GM04503 (cell line): ENCODE data around the gene VWA3B.
"Not testable (repeated sequence)": the region's sequence is repeated elsewhere in the genome, so short reads cannot be mapped to it uniquely, and the experiment has no call there.

Experiments
- DNase-seq: peaks from one replicate; pipeline ENCODE4 v3.0.0-alpha.2; 2012; ENCODE audit warnings: low read depth

VWA3B gene

DNA sequence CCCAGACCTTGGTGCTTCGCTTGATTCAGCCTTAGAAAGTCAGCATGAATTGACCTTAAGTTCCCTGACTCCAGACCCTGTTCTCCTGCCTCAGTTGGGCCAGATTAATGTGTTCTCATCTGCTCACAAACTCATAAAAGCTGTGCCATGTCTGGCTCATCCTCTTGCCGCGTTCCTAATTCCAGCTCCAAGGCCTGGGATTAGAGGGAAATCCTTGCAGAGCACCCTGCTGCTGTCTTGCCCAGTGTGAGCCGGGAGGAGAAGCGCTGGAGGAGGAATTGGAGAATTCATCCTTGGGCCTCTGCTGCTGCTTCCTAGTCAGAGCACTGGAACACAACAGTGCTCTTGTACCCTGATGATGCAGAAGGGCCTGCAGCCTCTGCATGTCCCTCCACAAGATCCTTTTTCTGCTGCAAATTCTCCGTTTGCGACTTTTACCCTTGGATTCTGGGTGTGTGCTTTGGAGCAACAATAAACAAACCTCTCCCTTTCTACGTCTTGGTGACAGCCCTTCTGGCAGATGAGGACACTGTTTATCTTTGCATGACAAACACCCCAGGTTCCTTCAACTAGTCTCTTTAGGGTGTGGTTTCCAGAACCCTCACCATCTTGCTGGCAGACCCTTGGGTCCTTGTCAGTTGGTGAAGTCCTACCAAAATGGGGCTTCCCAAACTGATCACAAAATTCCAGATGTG, 212.4 kb downstream of the VWA3B start:
- DNase-seq: no peak

DNA sequence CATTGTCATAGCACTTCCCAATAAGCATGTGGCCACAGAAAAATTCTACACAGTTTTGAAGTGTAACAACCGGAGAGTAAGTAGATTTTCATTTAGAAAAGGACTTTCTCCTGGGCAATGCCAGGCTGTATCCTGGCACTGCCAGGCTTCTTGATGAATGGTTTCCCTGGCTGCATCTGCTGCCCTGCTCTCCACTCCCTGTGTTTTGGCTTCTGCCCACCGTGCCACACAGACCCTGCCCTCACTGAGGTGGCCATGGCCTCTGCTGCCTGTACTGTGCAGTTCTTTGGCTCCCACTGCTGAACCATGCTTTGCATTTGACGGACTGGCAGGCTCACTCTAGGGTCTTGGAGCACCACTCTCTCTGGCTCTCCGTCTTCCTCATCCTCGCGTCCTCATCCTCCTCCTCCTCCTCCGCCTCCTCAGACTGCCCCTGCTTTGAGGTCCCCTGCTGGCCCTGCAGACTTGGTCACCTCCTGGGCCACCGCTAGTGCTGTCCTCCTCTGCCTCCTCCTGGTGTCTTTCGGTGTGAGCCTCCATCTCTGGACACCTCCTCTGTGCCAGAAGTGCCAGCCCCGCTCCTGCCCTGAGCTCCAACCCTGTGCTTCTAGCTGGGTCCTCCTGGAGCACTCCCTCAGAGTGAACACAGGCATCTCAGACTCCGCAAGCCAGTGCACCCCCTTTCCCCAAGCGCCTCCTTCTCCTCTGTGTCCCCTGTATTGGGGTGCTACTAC, 213.3 kb downstream of the VWA3B start:
- DNase-seq: no peak

DNA sequence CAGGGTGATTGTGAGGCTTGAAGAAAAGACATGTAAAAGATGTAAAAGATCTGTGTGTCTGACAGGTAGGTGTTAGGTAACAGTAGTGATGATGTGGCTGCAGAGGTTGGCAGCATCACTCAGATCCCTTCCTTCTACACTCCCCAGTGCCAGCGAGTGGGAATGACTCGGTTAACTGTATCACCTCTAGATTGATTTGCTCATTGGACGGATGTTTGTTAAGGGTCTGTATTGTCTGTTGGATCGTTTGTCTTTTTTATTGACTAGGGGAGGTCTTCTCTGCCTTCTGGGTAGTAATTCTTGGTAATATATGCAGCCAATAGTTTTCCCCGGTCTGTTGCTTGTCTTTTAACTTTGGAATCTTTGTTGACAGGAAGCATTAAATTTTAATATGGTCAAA, 214.5 kb downstream of the VWA3B start:
- no peak for DNase-seq

DNA sequence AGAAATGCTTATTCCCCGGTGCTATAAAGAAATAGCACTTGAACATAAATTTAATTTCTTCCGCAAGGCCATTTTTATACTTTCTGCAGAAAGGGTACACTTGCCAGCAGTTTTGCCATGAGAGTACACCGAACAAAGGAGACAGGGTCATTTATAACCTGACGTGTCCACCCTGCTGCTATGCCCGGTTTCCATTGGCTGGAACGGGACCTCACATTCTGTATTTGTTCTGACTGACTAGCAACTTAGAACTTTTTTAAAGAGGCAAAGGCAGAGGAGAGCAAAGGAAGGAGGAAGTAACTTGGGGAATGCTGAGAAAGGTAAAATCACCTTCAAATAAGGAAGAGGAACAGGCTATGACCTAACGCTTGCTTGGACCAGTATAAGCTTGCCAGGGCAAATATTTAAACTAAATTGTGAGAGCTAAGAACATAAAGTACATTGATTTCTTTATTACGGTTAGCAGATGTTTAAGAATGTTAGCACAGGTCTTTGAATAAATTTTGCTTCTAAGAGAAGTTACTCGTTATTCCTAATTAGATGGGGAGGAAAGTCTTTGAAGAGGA, 220.2 kb downstream of the VWA3B start:
- not testable (repeated sequence) for DNase-seq

GRCh38 chr2:98308068-98308467, 221.1 kb downstream of the VWA3B start:
- DNase-seq: no peak

- no peak for DNase-seq
Observed at GRCh38 chr2:98308532-98308931, 221.6 kb downstream of the VWA3B start.

DNA sequence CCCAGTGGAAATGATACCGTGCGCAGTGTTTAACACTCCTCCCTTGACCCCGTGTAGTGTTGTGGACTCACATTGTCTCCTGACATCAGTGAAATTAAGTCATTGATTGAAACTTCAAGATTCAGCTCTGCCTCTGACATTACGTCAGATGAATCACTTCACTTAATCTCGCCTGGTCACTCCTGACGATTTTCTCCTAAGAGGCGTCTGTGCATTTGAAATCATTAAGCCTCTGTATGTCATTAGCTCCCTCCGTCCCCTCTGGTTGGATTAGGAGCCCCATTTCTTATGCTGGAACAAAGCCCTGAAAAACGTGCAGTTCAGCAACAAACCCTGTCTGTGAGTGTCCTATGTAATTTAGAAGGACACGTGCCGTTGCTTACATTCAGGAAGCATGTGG, 222.6 kb downstream of the VWA3B start:
- no peak for DNase-seq

DNA sequence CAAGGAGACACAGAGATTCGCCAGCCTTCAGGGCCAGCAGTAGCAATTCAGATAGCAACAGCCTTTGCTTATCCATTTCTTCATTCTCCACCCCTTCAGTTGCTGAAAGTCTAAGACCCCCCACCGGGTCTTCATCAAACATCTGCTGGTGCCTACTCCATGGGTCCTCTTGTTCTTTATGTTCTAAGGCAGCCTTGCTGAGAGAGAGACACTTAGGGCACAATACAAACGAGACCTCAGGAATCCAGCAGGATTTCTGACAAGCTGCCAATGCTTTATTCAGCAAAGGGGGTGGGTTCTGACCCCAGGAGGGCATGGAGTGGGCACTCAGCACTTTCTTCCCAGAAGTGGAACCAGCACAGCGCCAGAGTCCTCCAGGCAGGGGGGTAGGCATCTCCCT, 223.0 kb downstream of the VWA3B start:
- DNase-seq: no peak

DNA sequence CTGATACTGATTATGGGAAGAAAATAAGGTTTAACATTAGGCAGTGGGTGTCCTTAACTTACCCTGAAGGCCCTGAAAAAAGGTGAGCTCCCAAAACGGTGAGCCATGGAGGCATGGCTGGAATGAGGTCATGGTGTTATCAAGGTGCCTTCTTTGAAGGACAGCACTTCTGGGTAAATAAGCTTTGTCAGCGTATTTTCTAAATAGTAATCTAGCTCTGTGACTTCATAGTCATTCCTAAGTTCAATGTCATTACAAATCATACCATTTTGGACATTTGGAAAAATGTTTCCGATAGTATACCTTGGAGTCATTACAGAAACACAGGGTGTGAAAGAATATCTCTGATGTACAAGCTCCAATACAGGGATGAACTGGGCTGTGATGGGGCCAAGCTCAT, 224.1 kb downstream of the VWA3B start:
- no peak for DNase-seq

GRCh38 chr2:98311771-98312545, 225.0 kb downstream of the VWA3B start:
- DNase-seq: no peak

DNA sequence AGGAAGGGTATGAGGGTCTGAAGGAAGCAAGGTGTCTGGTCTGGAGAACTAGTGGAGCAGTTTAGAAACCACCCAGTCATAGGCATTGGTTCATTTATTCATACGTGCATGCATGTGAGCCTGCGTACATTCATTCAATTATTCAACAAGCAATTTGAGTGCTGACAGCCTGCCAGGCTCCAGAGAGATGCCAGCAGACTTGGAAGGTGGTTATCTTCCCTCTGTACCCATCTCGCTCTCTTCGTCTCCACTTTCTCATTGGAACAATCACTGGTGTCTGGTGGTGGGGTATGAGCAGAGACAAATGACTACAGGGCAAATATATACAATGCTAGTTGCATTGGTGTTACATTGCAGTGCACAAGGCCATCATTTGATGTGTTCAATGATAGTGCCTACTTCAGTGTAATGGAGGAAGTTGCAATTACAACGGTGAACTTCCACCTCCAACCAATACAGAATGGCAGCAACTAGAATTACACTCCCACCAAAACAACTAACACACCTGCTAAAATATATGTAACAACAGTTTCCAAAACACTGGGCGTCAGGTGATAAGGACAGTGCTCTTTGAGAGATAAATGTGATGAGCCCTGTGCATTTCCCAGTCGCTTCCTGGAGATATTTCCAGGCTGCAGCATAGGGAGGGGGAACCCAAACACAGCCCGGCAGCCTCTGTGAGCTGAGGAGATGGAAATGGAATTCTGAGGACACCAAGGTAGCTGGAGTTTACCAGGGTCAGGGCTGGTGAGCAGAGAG, 226.7 kb downstream of the VWA3B start:
- DNase-seq: no peak

DNA sequence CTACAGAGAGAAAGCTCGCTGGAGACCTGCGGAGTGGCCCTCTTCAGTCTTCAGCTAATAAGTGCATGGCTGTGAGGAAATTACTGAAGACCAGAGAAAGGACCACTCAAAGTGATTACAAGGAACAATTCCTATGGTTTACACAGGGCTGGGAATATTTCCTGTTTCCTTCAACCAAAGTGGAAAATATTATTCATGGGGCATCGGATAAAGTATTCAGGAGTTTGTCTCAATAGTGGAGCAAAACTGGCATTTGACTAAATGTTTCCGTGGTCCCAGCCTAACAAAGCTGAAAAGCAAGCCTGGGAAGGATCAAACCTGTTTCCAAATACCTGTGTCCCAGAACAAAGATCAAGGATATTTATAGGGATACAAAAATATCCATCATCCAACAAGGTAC, 227.3 kb downstream of the VWA3B start:
- DNase-seq: no peak

DNA sequence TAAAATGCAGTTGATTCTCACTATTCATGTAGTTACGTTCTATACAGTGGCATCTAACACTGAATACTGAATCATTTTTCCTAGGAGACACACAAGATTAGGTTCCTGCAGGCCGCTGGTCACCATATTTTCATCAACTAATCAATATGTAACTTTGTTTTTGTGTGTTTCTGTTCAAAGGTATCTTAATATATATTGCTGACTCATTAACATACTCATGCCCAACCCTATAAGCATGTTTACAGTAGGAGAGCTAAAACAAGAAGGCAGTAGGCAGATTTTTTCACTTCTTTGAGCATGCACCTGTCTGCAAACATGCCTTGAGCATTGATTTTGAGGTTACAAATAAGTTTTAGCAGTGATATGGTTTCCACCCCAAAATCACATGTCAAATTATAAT, 229.0 kb downstream of the VWA3B start:
- DNase-seq: no peak

DNA sequence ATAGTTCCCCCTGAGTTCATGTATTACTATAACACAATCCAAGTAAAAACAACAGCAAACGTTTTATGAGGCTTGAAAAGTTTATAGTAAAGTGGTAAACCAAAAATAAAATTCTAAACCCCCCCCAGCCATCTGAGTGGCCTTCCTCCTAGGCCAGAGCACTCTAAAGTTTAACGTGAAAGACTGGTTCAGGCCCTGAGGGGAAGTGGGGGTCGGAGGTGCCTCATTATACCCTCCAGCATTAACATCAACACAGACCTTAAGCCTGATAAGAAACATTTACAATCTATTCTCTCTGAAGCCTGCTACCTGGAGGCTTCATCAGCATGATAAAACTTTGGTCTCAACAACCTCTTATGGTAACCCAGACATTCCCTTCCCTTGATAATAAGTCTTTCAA, 230.2 kb downstream of the VWA3B start:
- no peak for DNase-seq

DNA sequence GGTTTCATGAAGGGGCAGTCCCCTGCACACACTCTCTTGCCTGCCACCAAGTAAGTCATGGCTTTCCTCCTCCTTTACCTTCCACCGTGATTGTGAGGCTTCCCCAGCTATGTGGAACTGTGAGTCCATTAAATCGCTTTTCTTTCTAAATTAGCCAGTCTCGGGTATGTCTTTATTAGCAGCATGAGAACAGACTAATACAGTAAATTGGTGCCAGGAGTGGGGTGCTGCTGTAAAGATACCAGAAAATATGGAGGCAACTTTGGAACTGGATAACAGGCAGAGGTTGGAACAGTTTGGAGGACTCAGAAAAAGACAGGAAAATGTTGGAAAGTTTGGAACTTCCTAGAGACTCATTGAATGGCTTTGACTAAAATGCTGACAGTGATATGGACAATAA, 233.2 kb downstream of the VWA3B start:
- not testable (repeated sequence) for DNase-seq

GRCh38 chr2:98324181-98324580, 237.2 kb downstream of the VWA3B start:
- DNase-seq: no peak

GRCh38 chr2:98327776-98328175, 240.8 kb downstream of the VWA3B start:
- no peak for DNase-seq

DNA sequence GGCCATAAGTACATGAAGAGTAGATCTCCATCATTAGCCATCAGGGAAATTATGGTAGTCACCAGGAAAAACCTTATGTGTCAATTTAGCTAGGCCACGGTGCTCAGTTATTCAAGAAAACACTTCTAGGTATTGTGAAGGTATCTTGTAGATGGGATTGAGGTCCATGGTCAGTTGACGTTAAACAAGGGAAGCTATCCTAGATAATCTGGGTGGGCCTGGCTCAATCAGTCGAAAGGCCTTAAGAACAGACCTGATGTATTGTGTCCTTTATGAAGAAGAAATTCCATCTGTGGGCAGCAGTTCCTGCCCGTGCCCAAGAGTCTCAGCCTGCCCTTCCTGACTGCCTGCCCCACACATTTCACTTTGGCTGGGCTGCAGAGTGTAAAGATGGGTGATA, 242.6 kb downstream of the VWA3B start:
- DNase-seq: no peak

- no peak for DNase-seq
Observed at GRCh38 chr2:98332989-98333388, 246.0 kb downstream of the VWA3B start.

- no peak for DNase-seq
Observed at GRCh38 chr2:98333922-98334321, 247.0 kb downstream of the VWA3B start.

DNA sequence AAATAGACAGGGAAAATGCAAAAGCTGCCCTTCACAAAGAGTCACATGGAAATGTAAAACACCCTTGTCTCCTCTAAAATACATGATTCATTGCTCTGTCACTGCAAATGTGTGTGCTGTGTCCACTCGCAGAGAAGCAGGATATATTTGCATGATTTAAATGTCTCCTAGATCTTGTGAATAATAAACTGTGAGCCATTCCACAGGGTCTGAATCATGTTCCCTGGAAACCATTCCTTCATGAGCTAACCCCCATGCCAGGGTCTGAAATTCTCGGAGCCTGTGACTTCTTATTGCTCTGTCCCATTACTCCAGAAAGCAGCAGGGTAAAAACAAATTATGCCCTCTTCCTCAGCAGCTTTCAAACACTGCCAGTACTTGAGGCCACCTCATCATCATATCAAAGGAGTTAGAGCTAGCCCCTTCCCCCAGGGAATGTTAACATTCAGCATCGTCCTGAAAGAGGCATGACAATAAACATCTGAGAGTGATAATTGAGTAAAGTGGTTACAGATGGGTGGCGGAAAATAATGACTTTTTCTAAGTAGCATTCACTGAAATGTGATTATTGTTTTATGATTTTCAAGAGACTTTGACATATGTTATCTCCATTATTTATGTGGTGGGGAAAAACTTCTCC, 247.6 kb downstream of the VWA3B start:
- peak; percentile 84 for DNase-seq

GRCh38 chr2:98335271-98335670, 248.3 kb downstream of the VWA3B start:
- DNase-seq: no peak
